GM18858 (cell line): ENCODE data around the gene GPSM1.

Experiments
- ATAC-seq: cut with Tn5 transposase; IDR thresholded peaks from one replicate; pipeline ENCODE4 v1.9.1; 2021; ENCODE audit not compliant: unreplicated experiment

The GPSM1 gene

DNA sequence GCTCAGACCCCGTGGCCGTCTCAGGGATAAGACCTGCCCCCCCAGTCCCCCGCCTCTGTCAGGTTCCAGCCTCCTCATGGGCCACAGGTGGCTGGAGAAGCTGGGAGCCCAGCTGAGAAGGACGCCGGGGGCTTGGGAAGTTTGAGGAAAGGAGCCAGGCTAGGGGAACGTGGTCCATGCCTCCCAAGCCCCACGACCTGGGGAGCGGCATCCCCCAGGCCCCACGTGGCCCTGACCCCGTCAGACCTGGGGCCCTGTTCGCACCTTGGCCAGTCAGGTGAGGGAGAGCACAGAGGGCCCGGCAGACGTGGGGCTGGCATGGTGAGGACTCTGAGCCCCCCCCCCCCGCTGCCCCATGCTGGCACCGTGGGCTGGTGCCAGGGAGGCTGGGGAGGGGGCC is 3.7 kb downstream of the GPSM1 start:
- no peak for ATAC-seq

DNA sequence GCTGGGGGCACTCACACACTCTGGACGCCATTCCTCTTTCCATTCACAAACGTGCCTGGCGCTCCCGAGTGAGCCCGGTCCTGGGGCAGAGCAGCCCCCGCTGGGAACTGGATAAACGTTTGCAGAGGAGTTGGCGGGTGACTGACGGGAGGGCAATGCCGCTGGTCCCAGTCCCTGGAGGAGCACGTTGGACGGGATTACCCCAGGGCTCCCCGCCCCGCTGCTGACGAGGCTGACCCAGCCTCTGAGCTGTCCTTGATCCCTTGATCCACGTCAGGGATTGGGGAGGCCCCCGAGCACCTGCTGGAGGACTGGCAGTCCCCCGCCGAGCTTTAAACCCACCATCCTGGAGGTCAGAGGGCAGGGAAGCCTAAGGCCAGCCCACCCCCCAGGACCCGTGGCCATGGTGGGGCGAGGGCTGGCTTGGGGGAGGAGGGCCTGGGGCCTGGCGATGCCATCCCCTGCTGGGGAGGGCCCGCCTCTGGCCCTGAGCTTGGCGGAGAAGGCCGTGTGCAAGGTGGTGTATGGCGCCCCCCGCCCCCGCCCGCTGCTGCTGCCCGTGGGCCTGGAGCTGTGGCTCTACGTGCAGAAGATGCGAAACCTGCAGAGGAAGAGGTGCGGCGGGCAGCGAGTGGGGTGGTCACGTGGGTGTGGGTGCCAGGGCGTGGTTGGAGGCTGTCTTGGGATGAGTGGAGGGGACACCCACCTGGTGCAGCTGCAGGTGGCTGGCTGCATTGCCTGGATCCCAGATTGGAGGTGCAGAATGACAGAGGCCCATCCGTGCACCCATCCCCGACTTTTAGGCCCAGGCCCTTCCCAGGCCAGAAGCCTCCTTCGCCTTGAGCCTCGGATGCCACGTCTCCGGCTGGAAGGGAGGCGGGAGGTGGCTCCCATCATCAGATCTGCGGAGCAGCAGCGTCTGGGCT is 4.5 kb downstream of the GPSM1 start:
- ATAC-seq: no peak

DNA sequence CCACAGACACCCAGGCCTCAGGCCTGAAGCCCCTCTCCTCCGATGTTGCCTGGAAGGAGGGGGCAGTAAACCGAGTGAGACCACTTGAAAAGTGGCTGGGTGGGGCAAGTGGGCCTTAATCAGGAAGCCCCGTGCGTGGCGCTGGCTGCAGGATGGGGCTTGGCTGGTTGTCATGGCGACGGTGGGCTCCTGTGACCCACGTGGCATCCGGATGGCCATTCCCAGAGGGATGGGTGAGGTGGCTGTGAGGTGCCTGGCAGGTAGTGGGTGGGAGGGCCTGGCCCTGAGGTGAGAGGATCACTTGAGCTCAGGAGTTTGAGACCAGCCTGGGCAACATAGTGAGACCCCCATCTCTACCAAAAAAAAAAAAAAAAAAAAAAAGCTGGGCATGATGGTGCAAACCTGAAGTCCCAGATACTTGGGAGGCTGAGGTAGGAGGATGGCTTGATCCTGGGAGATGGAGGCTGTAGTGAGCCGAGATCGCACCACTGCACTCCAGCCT is 5.2 kb downstream of the GPSM1 start:
- ATAC-seq: no peak

DNA sequence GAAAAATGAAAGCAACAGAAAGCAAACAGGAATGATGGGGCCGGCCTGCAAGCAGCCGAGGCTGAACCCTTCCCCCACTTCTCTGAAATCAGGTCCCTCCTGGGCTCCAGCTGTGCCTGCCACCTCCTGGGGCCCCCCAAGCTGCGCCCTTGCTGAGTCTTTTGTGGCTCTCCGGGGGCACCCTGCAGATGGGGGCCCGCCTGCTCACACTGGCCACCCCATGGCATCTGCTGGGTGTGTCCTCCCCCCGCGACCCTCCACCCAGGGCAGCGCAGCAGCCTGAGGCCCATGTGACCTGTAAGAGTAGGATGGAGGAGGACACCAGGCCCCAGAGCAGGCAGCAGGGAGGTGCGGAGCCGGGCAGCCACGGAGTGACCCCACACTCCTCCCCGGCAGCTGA is 5.7 kb downstream of the GPSM1 start:
- no peak for ATAC-seq

DNA sequence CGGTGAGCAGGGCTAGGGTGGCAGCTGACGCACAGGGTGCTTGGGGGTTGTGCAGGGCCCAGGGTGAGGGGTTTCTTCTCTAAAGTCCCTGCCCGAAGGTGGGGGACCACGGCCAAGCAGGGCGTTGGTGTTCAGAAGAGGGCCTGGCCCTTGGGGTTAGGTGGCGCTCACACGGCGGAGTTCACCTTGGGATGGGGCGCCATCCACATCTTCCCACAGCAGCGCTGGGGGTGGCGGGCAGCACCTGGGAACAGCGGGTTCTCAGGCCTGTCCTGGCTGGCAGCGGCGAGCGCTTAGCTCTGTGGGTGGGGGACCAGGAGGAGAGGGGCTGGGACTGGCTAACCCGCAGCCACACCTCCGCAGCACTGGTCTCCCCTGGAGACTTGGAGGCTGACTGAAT is 6.1 kb downstream of the GPSM1 start:
- ATAC-seq: no peak

DNA sequence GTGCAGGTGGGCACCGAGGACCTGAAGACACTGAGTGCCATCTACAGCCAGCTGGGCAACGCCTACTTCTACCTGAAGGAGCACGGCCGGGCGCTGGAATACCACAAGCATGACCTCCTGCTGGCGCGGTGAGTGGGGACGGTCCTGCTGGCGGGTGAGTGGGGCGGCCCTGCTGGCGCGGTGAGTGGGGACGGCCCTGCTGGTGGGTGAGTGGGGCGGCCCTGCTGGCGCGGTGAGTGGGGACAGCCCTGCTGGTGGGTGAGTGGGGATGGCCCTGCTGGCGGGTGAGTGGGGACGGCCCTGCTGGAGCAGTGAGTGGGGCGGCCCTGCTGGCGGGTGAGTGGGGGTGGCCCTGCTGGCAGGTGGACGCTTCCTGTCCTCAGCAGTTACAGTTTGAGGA is 7.2 kb downstream of the GPSM1 start:
- ATAC-seq: no peak

DNA sequence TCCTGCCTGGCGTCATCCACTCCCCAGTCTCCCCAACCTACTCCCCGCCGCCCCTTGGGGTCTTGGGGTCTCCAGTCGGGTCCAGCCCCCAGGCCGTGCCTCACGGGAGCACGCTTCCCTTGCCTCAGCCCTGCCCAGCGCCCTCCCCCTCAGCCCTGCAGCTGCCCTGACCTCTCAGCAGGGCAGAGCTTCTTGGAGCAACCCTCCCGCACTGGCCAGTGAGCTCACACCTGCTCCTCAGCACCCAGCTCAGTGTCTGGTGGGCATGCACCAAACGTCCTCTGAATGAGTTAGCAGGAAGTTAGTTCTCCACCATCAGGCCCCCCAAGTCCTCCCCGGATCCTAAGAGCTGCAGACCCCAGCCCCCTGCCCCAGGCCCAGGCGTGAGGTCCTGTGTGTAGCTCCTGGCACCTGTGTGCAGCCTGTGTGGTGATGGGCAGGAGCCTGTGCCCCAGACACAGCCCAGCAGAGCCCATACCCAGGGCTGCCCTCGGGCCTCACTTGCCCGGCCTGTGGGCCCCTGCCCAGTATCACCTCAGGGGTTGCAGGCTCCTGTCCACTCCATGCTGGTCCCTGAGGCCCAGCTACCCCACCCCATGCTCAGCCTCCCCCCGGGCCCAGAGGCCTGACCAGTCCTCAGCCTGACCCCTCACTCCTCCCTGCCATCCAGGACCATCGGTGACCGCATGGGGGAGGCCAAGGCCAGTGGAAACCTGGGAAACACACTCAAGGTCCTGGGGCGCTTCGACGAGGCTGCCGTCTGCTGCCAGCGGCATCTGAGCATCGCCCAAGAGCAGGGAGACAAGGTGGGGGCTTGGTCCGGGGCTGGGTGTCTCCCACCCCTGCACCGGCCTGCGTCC is 8.2 kb downstream of the GPSM1 start:
- ATAC-seq: no peak

DNA sequence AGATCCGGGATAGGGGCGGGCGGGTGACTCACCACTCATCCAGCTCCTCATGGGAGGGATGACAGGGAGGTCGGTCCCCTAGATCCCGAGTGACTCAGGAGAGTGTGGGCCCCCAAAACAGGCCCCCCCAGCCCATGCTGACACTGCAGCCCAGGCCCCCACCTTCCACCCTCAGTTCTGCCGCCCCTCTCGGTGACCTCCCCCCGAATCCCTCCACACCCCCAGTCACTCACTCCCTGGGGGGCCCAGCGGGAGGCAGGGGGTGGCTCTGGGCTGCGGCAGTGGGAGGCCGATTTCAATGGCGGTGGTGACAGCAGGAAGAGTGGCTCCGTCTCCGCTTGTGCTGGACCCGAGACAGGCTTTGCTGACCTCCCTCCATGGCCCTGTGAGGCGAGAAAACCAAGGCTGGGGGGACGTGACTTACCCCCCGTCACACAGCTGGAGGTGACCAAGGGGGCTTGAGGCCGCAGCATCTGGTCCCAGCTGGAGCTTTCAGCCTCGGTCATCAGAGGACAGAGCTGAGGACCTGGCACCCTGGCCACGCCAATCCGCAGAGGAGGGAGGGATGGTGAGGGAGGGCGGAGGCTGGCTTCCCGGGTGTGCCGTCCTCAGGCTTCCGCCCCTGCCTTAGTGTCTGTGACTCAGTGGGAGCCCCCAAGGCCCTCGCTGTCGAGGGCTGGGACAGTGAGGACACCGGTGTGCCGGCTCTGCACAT is 9.0 kb downstream of the GPSM1 start:
- no peak for ATAC-seq

DNA sequence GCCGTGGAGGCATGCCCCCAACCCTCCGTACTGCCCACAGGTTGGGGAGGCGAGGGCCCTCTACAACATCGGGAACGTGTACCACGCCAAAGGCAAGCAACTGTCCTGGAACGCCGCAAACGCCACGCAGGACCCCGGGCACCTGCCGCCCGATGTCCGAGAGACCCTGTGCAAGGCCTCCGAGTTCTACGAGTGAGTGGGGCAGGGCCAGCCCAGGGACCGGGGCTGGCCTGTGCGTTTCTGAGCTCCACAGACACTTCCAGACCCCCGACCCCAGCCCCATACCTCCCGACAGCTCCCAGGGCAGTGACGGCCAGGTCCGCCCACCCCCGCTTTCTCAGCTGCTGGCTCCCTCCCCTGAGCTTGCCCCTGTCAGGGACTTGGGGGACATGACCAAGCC is 9.5 kb downstream of the GPSM1 start:
- no peak for ATAC-seq

DNA sequence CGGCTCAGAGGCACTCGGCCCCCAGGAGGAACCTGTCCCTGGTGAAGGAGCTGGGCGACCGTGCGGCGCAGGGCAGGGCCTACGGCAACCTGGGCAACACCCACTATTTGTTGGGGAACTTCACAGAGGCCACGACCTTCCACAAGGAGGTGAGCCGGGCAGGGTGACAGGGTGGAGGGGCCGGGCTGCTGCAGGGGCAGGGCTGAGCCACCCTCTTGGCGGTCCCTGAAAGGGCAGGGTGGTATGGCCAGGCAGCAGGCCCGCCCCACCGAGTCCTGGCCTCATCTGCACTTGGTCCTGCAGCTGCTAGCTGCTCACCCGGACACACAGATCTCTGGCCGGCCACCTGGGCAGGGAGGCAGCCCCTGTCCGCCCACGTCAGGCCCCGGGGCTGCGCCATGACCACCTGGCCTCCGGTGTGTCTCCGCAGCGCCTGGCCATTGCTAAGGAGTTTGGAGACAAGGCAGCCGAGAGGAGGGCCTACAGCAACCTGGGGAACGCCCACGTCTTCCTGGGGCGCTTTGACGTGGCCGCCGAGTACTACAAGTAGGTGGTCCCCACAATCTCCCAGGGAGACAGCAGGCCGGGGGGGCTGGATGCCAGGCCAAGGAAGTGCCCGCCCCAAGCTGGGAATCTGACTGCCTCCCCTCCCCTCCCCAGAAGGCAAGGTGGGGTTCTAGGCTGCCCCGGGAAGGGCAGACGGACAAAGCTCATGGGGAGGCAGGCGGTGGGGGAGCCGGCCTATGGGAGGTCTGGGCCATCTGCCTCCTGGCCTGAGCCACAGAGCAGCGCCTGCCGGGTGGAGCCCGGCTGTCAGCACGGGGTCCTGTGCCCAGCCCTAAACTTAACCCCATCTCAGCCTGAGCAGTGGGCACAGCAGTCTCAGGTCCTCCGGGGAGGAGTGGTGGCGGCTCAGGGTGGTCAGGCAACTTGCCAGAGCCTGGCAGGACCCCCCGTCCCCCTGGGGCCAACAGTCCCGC is 10.4 kb downstream of the GPSM1 start:
- ATAC-seq: no peak

DNA sequence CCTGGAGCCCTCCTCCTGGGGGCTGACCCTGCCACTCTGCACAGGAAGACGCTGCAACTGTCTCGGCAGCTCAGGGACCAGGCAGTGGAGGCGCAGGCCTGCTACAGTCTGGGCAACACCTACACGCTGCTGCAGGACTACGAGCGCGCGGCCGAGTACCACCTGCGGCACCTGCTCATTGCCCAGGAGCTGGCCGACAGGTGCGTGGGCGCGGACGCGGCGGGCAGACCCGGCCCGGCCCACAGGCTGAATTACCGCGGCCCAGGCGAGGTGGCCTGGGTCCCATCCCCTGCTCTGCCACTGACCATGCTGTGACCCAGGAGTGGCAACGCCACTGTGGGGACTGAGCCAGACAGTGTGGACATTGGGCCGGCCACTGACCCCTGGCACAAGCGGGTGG is 11.2 kb downstream of the GPSM1 start:
- ATAC-seq: no peak

DNA sequence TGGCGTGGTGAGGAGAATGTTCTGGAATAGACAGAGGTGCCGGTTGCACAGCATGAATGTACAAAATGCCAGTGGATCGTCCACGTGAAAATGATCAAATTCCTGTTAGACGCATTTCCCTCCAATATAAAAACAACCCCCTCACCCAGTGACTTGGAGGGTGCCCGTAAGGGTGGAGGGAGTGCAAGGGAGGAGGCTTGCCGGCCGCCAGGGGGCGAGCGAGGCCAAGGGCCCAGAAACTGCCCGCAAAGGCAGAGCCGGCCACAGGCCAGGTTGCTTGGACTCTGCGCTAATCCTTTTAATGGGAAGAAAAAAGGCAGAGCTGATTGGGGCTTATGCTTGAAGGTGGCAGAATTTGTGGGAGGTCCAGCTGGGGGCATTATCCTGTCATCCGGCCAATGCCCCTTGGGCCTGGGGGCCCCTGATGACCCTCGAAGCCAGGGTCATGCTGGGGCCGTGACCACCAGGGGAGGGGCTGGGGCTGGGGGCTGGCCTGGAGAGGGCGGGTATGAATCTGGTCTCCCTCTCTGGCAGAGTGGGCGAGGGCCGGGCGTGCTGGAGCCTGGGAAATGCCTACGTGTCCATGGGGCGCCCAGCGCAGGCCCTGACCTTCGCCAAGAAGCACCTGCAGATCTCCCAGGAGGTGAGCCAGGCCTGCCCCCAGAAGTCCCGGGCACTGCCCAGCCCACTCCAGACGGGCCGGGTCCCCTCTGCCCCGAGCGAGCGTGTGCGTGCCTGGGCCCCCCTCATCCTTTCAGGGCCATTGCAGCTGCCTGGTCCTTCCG is 12.0 kb downstream of the GPSM1 start:
- ATAC-seq: no peak

DNA sequence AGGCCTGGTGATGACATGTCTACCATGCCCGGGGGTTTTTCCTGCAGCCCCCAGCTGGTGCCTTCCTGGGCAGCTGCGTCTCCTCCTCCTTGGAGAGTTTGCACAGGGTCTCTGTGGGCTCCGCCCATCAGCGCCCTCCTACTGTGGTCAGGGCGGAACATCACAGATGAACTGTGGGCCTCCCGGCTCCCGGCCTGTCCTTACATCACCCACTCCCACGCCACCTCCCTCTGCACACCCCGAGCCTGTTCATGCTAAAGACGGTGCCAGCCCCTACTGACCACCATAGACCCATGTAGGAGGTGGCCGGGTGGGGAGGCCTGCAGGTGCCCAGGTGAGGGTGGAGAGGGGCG is 12.6 kb downstream of the GPSM1 start:
- ATAC-seq: no peak

DNA sequence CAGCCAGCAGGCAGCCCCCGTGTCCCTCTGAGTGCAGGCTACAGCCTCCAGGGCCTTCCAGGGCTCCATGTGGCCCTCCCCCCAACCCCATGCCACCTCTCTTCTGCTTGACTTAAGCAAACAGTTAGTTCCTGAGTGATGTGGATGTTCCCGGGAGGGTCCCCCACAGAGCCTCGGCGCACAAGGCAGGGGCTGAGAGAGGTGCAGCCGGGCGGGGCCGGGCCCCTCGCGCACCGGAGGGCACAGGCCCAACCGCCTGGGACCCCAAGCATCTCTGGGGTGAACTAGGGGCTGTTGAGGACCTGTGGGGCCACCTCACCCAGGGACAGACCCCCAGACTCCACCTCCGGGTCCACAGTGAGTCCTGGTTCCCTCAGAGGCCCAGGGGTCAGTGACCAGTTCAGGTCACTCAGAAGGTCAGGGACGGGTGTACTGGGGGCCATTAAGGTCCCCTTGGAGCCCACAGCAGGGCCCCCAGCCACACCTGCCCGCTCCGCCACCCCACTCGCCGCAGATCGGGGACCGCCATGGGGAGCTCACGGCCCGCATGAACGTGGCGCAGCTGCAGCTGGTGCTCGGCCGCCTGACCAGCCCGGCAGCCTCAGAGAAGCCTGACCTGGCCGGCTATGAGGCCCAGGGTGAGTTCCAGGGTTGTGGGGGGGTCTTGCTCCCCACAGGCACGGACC is 13.2 kb downstream of the GPSM1 start:
- ATAC-seq: no peak

DNA sequence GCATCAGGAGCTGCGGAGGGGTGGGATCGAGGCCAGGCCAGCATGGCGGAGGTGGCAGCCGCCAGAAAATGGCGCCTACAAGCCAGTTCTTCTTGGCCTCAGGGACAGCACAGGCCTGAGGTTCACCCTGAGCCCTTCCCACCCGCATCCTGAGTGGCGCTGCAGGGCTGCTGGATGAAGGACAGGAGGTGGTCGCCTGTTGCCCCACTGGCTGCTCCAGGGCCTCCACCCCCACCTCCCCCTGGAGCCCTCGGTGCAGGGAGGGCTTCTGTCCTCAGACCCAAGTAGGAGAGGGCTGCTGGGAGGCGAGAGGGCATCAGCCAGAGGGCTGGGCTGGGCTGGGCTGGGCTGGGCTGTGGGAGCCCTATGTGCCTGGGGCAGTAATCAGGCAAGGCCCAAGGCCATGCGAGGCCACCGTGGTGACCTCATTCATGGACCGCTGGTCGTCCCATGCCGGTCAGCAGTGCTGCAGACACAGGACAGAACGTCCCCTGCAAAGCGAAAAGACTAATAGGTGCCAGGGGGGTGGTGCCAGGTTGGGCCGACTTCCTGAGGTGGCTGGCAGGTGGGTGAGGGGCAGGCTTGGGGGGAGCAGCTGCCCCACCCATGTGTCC is 13.8 kb downstream of the GPSM1 start:
- no peak for ATAC-seq

DNA sequence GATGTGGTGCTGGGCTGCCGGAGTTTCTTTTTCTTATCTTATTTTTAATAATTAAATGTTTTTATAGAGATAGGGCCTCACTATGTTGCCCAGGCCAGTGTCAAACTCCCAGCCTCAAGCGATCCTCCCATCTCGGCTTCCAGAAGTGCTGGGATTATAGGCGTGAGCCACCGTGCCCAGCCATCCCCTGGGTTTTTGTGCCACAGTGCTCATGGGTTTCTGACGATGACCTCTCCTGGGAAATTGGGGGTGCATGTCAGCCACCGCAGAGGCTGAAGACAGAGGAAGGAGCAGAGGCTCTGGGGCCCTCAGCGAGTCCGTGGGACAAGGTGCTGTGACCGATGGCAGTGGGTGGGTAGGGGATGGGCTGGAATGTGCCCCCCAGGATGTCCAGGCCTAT is 14.4 kb downstream of the GPSM1 start:
- no peak for ATAC-seq

DNA sequence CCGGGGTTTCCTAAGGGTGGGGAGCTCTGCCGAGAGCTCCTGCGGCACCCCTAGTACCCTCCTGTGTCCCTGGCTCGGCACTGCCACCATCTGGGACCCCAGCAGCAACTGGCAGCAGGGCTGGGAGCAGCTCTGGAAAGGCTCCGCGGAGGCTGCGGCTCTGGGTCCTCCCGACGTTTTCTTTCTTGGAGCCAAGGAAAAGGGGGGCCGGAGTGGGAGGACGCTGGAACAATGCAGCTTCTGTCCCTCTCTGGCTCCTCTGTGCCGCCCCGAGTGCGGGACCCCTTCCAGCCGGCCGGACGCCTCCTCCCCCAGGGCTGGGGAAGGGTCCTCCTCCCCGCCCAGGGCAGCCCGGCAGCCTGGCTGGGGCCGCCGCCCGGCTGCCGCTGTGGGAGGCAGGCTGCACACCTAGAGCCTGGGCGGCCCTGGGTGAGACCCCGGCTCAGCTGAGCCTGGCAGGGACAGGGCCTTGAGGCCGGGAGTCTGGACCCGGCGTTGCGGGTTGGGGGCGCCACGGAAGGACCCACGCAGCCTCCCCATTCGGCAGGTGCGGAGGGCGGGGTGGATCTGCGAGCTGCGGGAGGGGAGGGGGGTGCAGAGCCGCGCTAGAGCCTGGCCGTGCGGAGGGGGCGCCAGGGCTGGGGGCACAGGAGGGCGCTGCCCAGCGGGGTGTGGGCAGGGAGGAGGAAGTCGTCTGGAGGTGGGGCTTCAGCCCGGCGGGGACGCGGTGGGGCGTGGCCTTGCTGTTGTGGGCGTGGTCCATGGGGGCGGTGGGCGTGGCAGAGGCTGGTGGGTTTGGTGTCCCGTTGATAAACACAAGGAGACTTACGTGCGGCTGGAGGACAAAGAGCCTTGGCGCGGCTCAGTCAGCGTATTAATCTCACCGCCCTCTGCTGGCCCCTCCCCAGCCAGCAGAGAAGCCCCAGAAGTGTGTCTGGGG is 15.1 kb downstream of the GPSM1 start:
- ATAC-seq: no peak
